ENCODE measurements around the gene CCDC97.
A peak's percentile ranks its signal among the peaks of the same experiment; 100 is the strongest.

Gene CCDC97

DNA sequence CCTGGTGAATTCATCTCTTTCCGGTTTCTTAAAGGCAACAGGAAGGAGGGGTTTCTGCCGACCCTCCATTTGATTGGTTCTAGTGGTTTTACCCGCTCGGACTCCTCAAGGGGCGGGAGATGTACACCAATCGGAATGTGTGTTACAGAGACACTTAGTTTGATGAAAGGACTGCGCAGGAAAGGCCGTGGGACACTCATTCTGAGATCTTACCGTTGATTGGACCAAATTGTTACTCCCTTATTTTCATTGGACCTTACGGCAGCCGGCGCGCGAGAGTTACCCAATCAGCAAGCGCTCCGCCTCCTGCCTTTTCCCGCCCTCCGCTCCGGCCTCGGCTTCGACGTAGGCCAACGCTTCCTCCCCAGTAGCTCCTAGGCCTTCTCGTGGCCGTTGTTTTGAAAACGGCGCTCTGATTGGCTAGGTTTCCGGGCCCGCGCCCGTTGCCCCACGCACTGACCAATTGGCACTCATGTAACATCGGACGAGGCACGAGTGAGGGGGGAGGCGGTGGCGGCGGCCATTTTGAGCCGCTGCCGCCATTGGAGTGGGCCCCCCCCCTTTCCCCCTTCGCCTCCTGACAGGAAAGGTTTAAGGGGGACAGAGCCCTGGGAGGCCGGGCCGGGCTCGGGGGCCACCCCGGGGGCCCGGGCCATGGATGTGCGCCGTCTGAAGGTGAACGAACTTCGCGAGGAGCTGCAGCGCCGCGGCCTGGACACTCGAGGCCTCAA, 46.0 kb upstream of the CCDC97 start, which contains the start of gene HNRNPUL1:
Gene HNRNPUL1 (plus strand): TSS at position 523 of the 731 bp plus-strand sequence. CDS start 132 bp downstream, at position 655.
- no peaks in the 10 kb centered on the region for H3K9me3 ChIP-seq (ENCODE audit: insufficient read depth, low read length)
- H3K27me3 ChIP-seq (ENCODE audit: low read length), result no peaks in the 10 kb centered on the region
- peaks cover 47% of the 10 kb centered on the region for H3K79me2 ChIP-seq (ENCODE audit: insufficient read depth, low read length)
- peak within 1 kb of the TSS; percentile 100 for H3K9ac ChIP-seq (ENCODE audit: low read length)
- no peaks in the 10 kb centered on the region for H3K9me2 ChIP-seq (replicated peaks; ENCODE audit: insufficient read depth, low read length)
- no peak for TF ChIP-seq EZH2phosphoT487 (conservative IDR thresholded peaks at IDR 0.05; ENCODE audit: low read length)
- TF ChIP-seq, protein P1, sequence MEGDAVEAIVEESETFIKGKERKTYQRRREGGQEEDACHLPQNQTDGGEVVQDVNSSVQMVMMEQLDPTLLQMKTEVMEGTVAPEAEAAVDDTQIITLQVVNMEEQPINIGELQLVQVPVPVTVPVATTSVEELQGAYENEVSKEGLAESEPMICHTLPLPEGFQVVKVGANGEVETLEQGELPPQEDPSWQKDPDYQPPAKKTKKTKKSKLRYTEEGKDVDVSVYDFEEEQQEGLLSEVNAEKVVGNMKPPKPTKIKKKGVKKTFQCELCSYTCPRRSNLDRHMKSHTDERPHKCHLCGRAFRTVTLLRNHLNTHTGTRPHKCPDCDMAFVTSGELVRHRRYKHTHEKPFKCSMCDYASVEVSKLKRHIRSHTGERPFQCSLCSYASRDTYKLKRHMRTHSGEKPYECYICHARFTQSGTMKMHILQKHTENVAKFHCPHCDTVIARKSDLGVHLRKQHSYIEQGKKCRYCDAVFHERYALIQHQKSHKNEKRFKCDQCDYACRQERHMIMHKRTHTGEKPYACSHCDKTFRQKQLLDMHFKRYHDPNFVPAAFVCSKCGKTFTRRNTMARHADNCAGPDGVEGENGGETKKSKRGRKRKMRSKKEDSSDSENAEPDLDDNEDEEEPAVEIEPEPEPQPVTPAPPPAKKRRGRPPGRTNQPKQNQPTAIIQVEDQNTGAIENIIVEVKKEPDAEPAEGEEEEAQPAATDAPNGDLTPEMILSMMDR (IDR thresholded peaks at IDR 0.05; ENCODE audit: insufficient read depth, low read length, poor library complexity, severe bottlenecking), result no peak
- H3K4me3 ChIP-seq (ENCODE audit: insufficient read depth, low read length, poor library complexity, severe bottlenecking), result peak within 1 kb of the TSS; percentile 93
- H3F3A ChIP-seq (ENCODE audit: insufficient read depth), result peaks cover 11% of the 10 kb centered on the region; the same call in 1 of the 2 replicates
- H3K27ac ChIP-seq (ENCODE audit: low read depth, low read length), result peak within 1 kb of the TSS; percentile 87
- H3K4me2 ChIP-seq (ENCODE audit: low read depth, low read length, poor library complexity, severe bottlenecking), result peak within 1 kb of the TSS; percentile 93
- H2AFZ ChIP-seq (ENCODE audit: low read depth, low read length, severe bottlenecking), result peak within 1 kb of the TSS; percentile 81
- peaks cover 4% of the 10 kb centered on the region for H3K36me3 ChIP-seq (ENCODE audit: low read length)
- no peaks in the 10 kb centered on the region for H4K20me1 ChIP-seq (ENCODE audit: low read depth, low read length)

DNA sequence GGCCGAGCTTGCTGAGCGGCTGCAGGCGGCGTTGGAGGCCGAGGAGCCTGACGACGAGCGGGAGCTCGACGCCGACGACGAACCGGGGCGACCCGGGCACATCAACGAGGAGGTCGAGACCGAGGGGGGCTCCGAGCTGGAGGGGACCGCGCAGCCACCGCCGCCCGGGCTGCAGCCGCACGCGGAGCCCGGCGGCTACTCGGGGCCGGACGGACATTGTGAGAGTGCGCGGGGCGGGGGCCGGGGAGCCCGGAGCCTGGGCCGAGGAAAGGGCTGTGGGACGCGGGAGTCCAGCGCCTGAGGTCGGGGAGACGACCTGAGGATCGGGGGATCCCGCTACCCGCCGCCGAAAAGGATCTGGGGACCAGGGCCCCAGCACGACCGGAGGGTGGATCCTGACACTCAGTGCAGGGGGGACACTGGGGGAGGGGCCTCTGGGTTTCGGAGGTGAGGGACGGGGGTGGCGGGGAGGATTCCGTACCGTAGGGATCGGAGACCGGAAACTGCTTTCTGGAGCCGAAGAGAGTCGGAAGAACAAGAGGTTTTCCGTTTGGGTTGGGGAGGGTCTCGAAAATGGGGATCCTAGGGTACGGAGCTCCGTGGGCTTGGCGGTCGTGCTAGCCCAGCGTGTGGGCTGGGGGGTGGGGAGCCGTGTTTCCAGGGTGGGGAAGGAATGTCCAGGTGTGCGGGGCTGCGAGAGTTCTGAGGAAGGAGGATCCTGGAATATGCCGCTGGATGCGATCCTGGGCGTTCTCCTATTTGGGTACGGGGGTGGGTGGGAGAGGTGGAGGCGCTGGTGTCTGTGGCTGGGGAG, 45.2 kb upstream of the CCDC97 start:
- H3F3A ChIP-seq (ENCODE audit: insufficient read depth), result peaks cover 11% of the 10 kb centered on the region; the same call in 1 of the 2 replicates
- H3K27ac ChIP-seq (ENCODE audit: low read depth, low read length), result peak overlapping the region; percentile 87
- peaks cover 5% of the 10 kb centered on the region for H3K36me3 ChIP-seq (ENCODE audit: low read length)
- TF ChIP-seq, protein P1 (IDR thresholded peaks at IDR 0.05; ENCODE audit: insufficient read depth, low read length, poor library complexity, severe bottlenecking), result no peak
- TF ChIP-seq EZH2phosphoT487 (conservative IDR thresholded peaks at IDR 0.05; ENCODE audit: low read length), result no peak
- no peaks in the 10 kb centered on the region for H3K27me3 ChIP-seq (ENCODE audit: low read length)
- peak overlapping the region; percentile 93 for H3K4me2 ChIP-seq (ENCODE audit: low read depth, low read length, poor library complexity, severe bottlenecking)
- H3K4me3 ChIP-seq (ENCODE audit: insufficient read depth, low read length, poor library complexity, severe bottlenecking), result peak overlapping the region; percentile 93
- H3K9me2 ChIP-seq (replicated peaks; ENCODE audit: insufficient read depth, low read length), result no peaks in the 10 kb centered on the region
- no peaks in the 10 kb centered on the region for H3K9me3 ChIP-seq (ENCODE audit: insufficient read depth, low read length)
- peaks cover 51% of the 10 kb centered on the region for H3K79me2 ChIP-seq (ENCODE audit: insufficient read depth, low read length)
- no peaks in the 10 kb centered on the region for H4K20me1 ChIP-seq (ENCODE audit: low read depth, low read length)
- H3K9ac ChIP-seq (ENCODE audit: low read length), result peak overlapping the region; percentile 100
- no peak overlapping the region for H2AFZ ChIP-seq (ENCODE audit: low read depth, low read length, severe bottlenecking)

DNA sequence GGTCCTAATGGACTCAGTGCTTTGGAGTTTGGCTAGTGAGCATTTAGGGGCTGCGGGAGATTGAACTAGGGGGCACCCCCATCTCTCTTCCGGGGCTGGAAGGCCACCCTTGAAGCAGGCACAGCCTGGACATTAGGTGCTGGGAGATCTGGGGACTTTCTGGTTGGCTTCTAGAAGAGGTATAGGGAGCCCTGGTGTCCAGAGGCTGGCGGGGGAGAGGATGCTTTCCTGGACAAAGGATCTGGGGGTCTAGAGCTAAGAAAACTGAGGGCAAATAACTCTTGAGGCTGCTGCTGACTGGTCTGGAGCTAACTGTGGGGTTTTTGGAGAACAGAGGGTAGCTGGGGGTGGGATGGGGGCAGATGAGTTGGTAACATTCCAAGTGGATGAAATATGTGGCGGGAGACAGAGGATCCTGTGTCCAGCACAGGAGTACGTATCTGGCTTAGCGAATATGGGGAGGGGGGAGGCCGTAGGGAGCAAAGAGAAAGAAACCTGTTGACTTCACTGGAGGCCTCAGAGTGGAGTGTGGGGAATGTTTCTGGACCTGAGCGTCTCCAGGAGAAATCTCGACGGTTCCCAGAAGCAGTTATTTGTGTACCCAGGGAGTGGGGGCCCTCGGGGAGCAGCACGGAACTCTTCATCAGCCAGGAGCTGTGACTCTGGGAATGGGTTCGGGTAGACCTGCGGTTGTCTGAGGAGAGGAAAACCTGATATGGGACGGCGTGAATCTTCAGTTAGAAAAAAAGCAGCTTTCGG, 44.4 kb upstream of the CCDC97 start:
- Histone ChIP-seq H3K79me2 (ENCODE audit: insufficient read depth, low read length) (peaks cover 51% of the 10 kb centered on the region), H3K27ac (ENCODE audit: low read depth, low read length) (peak overlapping the region; percentile 87), H3K36me3 (ENCODE audit: low read length) (peaks cover 5% of the 10 kb centered on the region), H3K9ac (ENCODE audit: low read length) (peak overlapping the region; percentile 100), H3K4me3 (ENCODE audit: insufficient read depth, low read length, poor library complexity, severe bottlenecking) (peak overlapping the region; percentile 93), H4K20me1 (ENCODE audit: low read depth, low read length) (no peaks in the 10 kb centered on the region), H3K4me2 (ENCODE audit: low read depth, low read length, poor library complexity, severe bottlenecking) (peak overlapping the region; percentile 93), H3K9me3 (ENCODE audit: insufficient read depth, low read length) (no peaks in the 10 kb centered on the region), H2AFZ (ENCODE audit: low read depth, low read length, severe bottlenecking) (no peak overlapping the region), H3F3A (ENCODE audit: insufficient read depth) (peaks cover 11% of the 10 kb centered on the region; the same call in 1 of the 2 replicates), H3K27me3 (ENCODE audit: low read length) (no peaks in the 10 kb centered on the region), H3K9me2 (replicated peaks; ENCODE audit: insufficient read depth, low read length) (no peaks in the 10 kb centered on the region)
- TF ChIP-seq, protein P1 (IDR thresholded peaks at IDR 0.05; ENCODE audit: insufficient read depth, low read length, poor library complexity, severe bottlenecking), result no peak
- TF ChIP-seq EZH2phosphoT487 (conservative IDR thresholded peaks at IDR 0.05; ENCODE audit: low read length), result no peak
